ENCODE data around the gene DPYD.

DNA sequence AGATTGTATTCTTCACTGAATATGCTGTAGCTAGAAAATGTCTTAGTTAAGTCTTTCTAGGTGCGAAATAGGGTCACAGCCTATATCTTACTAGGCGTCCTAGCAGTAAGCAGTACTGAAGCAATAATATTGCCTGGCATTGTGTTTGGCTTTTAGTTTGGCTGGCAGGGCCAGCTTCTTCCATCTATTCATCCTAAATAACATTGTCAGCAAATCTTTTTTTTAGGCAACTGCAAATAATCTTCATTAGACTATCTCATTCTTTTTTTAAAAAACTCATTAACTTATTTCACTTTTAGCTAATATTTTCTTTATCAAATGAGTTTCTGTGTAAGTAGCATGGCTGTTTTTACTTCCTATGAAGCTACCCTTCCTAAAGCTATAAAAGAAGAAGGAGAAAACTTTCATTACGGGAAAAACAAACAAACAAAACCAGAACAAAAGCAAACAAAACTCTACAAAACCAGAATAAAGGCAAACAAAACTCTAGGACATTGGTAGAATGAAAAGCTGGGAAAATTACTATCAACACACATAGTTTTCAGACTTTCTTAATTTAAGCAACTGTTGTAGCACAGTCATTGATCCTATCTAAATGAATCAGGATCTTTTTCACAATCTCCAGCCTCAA, 506.0 kb downstream of the DPYD start:
- TF ChIP-seq, protein P1, sequence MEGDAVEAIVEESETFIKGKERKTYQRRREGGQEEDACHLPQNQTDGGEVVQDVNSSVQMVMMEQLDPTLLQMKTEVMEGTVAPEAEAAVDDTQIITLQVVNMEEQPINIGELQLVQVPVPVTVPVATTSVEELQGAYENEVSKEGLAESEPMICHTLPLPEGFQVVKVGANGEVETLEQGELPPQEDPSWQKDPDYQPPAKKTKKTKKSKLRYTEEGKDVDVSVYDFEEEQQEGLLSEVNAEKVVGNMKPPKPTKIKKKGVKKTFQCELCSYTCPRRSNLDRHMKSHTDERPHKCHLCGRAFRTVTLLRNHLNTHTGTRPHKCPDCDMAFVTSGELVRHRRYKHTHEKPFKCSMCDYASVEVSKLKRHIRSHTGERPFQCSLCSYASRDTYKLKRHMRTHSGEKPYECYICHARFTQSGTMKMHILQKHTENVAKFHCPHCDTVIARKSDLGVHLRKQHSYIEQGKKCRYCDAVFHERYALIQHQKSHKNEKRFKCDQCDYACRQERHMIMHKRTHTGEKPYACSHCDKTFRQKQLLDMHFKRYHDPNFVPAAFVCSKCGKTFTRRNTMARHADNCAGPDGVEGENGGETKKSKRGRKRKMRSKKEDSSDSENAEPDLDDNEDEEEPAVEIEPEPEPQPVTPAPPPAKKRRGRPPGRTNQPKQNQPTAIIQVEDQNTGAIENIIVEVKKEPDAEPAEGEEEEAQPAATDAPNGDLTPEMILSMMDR (conservative IDR thresholded peaks at IDR 0.05 in 1 of 2, IDR thresholded peaks at IDR 0.05 in 1 of 2; ENCODE audit: extremely low read depth in 1 of 2, insufficient read depth in 1 of 2, low read depth in 1 of 2, low read length in 2 of 2): no peak
- no peak for TF ChIP-seq EZH2 (IDR thresholded peaks at IDR 0.05; ENCODE audit: borderline replicate concordance, low read length)

All from mammary epithelial cell (primary cell).